ENCODE data around the gene TCERG1L.

DNA sequence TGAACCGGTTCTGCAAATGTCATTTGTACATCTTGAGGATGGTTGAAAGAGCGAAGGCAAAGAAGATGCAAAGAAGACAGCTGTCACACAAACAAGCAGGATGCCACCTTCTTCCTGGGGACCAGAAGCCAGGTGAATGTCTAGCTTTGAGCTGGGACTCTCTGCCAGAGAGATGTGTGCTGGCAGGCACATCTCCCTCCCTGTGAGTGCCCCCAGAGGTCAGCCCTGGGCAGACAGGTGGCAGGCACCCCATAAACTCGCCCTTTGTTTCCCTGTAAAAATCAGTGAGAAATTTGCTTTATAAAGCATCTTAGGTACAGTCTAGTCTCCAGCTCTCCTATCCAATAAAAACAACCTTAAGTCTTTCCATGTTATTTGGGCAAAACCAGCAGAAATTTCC, 2.6 kb upstream of the TCERG1L start:
- TF ChIP-seq POLR2A (IDR thresholded peaks at IDR 0.05), result no peak
- TF ChIP-seq, protein P1, sequence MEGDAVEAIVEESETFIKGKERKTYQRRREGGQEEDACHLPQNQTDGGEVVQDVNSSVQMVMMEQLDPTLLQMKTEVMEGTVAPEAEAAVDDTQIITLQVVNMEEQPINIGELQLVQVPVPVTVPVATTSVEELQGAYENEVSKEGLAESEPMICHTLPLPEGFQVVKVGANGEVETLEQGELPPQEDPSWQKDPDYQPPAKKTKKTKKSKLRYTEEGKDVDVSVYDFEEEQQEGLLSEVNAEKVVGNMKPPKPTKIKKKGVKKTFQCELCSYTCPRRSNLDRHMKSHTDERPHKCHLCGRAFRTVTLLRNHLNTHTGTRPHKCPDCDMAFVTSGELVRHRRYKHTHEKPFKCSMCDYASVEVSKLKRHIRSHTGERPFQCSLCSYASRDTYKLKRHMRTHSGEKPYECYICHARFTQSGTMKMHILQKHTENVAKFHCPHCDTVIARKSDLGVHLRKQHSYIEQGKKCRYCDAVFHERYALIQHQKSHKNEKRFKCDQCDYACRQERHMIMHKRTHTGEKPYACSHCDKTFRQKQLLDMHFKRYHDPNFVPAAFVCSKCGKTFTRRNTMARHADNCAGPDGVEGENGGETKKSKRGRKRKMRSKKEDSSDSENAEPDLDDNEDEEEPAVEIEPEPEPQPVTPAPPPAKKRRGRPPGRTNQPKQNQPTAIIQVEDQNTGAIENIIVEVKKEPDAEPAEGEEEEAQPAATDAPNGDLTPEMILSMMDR (IDR thresholded peaks at IDR 0.05), result no peak
